GM18526 (cell line): ENCODE measurements around the gene CKAP2L.

ENCODE experiments used
- POLR2A ChIP-seq: IDR thresholded peaks from 3 replicates; pipeline ENCODE4 v1.6.1; 2011; ENCODE audit not compliant: insufficient read length; ENCODE audit errors: extremely low read depth

Gene CKAP2L, protein sequence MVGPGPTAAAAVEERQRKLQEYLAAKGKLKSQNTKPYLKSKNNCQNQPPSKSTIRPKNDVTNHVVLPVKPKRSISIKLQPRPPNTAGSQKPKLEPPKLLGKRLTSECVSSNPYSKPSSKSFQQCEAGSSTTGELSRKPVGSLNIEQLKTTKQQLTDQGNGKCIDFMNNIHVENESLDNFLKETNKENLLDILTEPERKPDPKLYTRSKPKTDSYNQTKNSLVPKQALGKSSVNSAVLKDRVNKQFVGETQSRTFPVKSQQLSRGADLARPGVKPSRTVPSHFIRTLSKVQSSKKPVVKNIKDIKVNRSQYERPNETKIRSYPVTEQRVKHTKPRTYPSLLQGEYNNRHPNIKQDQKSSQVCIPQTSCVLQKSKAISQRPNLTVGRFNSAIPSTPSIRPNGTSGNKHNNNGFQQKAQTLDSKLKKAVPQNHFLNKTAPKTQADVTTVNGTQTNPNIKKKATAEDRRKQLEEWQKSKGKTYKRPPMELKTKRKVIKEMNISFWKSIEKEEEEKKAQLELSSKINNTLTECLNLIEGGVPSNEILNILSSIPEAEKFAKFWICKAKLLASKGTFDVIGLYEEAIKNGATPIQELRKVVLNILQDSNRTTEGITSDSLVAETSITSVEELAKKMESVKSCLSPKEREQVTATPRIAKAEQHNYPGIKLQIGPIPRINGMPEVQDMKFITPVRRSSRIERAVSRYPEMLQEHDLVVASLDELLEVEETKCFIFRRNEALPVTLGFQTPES

GRCh38 chr2:112764071-112765044 lies at the start of gene CKAP2L:
Gene CKAP2L, minus strand, starts transcription at chr2:112764609. Its CDS starts 11 bp downstream, at chr2:112764598.
- no peak for TF ChIP-seq POLR2A

DNA sequence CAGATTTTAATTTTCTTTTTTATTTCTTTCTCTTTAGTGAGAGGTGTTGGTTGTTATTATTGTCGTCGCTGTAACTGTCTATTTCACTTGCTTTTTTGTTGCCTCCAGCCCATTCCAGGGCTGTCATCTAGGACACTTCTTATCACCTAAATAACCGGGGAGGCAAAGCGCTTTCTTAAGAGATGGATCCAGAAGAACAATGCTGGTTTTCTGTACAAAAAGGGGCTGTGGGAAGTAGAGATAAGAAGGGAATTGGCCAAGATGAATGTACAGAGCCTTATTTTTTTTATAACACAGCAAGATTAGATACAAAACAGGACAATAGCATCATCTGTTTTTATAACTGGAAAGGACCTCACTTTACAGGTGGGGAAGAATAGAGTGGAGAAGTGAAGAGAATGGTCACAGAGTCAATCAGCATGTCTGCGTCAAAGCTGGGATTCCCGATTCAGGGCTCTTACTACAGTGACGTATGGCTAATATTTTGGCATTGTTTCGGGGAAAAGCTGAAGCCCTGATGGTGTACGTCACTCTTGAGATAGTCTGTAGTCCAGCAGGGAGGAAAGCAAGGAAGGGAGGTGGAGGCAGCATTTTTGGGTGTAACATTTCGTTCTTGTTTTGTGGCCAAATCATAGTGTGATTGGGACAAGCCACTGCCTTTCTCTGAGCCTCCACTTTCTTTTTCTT lies 49.0 kb upstream of the CKAP2L start:
- no peak for TF ChIP-seq POLR2A

DNA sequence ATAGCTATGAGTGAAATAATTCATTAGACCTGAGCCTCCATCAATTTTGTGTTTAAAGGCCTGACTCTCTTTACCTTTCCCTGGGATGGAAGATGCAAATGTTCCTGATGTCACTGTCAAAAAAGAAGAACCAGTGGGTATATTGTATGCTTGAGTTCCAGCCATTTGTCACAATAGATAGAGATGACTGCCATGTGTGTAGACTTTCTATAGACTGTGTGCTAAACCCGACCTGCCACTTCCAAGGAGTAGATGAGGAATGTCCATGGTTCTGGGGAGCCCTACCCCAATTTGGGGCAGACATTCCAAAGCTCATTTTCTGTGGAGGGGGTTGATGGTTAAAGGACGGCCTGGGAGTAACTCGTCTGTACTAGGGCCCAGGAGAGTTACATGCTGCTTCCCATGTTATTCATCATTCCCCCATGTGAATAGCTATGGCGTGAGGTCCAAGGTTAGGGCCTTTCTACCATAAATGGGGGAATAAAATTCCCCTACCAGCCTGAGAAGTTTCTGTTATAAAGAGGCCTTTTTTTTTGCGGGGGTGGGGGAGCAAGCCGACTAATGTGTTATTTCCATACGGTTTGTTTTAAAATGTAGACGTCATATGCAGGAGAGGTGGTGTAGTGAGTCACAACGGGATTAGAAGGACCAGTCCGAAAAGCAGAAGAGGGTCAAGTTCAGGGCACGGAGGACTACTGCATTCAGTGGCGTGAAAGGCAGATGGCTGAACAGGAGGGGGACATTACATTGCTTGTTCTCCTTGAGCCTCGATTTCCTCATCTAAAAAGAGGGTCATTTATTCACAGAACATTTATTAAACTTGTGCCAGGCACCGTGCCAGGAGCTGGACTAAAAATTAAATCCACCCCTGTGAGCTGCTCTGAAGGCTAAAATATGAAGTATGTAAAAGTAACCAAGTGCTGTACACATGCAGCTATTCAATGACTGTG lies 48.2 kb upstream of the CKAP2L start:
- TF ChIP-seq POLR2A, result no peak

DNA sequence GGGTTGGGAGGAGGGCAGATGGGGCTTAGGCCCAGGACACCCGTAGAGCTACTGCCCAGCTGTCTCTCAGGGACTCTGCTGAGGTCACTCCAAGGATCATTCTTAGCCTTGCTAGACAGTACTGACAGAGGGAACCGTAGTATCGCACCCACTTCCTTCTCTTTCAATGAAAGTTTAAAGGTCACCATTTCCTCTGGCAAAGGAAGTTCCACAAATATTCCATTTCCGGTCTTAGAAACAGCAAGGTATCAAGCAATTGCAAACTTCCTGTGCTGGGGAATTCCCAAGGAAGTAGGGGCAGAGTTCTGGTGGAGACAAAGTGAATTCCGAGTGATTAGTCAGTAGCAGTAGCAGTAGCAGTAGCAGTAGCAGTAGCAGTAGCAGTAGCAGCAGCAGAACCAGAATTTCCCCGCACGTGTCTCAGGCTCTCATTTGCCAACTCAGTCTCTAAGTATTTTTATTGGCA lies 47.5 kb upstream of the CKAP2L start:
- no peak for TF ChIP-seq POLR2A

- TF ChIP-seq POLR2A, result no peak
These were observed 46.9 kb upstream of the CKAP2L start for GRCh38 chr2:112811276-112811831.

- TF ChIP-seq POLR2A, result no peak
These were observed 44.7 kb upstream of the CKAP2L start for GRCh38 chr2:112809112-112809511.

DNA sequence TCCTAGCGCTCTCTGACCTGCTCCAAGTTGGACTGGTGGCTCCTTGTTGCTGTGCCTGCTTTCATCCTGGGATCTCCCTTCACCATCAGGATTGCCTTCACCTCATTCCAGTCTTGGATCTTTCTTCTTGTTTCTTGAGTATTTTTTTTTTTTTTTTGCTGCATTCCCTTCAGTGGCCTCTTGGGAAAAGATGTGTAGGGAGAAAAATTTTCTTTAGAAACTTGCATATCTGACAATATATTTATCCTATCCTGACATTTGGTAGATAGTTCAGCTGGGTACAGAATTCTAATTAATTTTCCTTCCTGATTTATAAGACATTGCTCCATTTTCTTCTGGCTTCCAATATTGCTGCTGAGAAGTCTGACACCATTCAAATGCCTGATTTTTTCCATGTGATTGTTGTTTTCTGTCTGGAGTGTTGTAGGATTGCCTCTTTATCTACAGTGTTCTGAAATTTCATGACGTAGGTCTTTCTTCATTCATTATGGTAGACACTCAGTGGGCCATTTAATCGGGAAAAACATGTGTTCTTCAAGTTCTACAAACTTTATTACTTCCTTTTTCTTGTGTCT lies 42.9 kb upstream of the CKAP2L start:
- no peak for TF ChIP-seq POLR2A

DNA sequence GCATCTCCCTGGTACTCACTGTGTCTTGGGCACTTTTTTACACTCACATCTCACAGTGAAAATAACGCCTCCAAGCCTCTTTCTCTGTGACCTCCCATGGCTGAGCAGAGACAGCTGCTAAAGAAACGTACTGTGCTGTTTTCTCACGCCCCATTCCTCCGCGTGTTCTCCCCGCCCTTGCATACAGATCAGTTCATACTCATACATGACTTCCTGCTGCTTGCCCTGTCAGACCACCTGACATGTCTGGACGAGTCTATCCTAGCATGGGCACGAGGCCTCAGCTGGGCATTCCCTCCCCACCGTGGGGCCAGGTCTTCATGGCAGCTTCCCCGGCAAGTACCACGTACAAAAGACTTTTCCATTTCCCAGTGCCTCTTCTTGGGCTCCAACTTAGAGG lies 41.1 kb upstream of the CKAP2L start:
- no peak for TF ChIP-seq POLR2A

DNA sequence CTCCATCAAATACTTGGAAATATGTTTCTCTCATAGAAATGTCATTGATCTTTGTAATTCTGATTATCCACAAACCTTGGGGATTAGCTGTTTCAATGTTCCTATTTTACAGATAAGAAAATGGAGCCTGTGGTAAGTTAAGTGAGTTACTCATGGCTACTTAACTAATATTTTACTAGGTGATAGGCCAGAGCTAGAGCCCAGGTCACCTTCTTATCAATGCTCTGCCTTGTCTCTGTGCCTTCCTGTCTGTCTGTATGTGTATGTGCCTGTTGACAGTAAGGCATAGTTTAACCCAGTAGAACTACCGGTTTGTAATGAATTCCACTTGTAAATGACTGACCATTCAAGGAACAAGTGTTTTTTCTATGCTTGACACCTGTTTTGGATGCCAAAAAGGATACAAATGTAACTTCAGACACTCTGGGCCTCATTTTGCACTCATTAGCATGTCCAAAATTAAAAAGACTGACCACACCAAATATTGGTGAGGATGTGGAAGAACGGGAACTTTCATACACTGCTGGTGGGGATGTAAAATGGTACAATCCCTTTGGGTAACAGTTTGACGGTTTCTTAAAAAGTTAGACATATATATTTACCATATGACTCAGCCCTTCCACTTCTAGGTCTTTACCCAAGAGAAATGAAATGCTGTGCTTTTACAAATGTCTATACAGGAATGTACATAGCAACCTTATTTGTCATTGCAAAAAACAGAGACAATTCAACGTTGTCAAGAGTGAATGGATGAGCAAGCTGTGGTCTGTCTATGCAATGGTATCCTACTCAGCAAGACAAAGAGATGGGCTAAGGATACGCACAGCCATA lies 39.5 kb upstream of the CKAP2L start:
- TF ChIP-seq POLR2A, result no peak

DNA sequence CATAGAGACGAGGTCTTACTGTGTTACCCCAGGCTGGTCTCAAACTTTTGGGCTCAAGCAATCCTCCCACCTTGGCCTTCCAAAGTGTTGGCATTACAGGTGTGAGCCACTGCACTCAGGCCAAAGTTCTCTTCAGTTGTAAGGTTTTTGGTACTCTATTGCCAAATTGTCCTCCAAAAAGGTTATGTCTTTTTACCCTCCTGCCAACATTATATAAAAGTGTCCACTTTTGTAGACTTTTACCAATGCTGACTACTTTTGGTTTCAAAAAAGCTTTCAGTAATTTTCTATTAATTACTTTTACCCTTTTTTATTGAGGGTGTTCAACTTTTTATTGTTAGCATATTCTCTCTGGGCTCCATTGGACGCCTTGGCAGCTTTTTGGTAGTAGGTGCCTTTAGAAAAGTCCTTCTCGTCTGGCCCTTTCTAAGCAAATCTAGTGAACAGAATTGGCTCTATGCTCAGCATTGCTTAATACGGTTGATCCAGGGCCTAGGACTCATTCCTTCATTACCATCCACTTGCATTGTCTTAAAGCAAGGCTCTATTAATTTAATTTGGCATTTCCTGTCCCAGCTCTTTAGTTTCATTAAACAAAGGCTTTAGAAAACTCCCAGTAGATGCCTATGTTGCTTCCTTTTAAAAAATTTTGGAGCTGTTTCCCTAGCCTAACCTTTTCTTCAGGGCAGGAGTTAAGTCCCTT lies 36.6 kb upstream of the CKAP2L start:
- TF ChIP-seq POLR2A, result no peak

GRCh38 chr2:112798979-112799975 lies 34.9 kb upstream of the CKAP2L start:
- no peak for TF ChIP-seq POLR2A
